Nephron (organoid): Measurements from ENCODE around the gene NAALAD2.
A peak's percentile ranks its signal among the peaks of the same experiment; 100 is the strongest.
"Not testable (repeated sequence)": the region's sequence is repeated elsewhere in the genome, so short reads cannot be mapped to it uniquely, and the experiment has no call there.

Experiments
- H3K27ac Mint-ChIP-seq, 3 experiments: 2 replicates each; pipeline ENCODE4 v1.8.0; 2020; ENCODE audit warnings: mixed read lengths in 3 of 3, mild to moderate bottlenecking in 2 of 3, moderate library complexity in 1 of 3
- H3K27me3 Mint-ChIP-seq: 2 replicates; pipeline ENCODE4 v1.8.0; 2021; ENCODE audit warnings: low read depth, mild to moderate bottlenecking, moderate library complexity, mixed read lengths
- H3K36me3 Mint-ChIP-seq: 2 replicates; pipeline ENCODE4 v1.8.0; 2020; ENCODE audit warnings: low read depth, mixed read lengths
- H3K4me1 Mint-ChIP-seq: 2 replicates; pipeline ENCODE4 v1.8.0; 2020; ENCODE audit warnings: mixed read lengths
- H3K4me3 Mint-ChIP-seq, 3 experiments: 2 replicates each; pipeline ENCODE4 v1.8.0; 2020; ENCODE audit warnings: mild to moderate bottlenecking in 3 of 3, mixed read lengths in 3 of 3, moderate library complexity in 2 of 3
- H3K9me3 Mint-ChIP-seq: 2 replicates; pipeline ENCODE4 v1.8.0; 2020; ENCODE audit warnings: mixed read lengths
- TF ChIP-seq, protein P1 (sequence below), 3 experiments: fragments of 200-600 bp; sonication (generic); IDR thresholded peaks; one replicate each; pipeline ENCODE4 v1.5.0; 2021; ENCODE audit warnings: antibody characterized with exemption in 3 of 3; ENCODE audit not compliant: unreplicated experiment in 3 of 3

NAALAD2 gene

DNA sequence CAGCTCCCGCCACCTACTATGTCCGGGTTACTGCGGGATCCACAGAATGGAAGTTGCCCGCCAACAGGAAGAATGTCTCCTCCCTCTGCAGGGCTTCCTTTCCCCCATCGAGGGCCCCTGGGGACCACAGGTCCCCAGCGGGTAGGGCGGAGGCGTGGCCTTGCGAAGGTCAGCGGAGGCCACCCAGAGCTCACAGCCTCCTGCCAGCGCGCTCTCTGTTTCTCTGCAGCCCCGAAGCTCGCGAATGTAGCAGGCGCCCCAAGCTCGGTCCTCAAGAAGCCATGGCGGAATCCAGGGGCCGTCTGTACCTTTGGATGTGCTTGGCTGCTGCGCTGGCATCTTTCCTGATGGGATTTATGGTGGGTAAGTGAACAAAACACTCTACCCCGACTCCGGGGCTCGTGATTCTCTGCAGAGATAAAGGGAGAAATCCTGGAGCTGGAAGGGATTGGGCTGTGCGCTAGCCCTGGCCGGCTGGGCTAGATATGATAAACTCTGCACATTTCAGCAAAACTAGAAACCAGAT is at the start of gene NAALAD2:
TSS of gene NAALAD2 (plus strand) at position 186 of the 526 bp plus-strand sequence. CDS start at position 282, 96 bp downstream.
- Mint-ChIP-seq H3K9me3 (no peaks in the 10 kb centered on the region), H3K27ac (peak within 1 kb of the TSS; percentile 71 to 87 (median 77)), H3K27me3 (no peaks in the 10 kb centered on the region), H3K4me3 (peak within 1 kb of the TSS; percentile 80 to 88 (median 87)), H3K36me3 (peaks cover 7% of the 10 kb centered on the region), H3K4me1 (peaks cover 22% of the 10 kb centered on the region)
- TF ChIP-seq, protein P1, sequence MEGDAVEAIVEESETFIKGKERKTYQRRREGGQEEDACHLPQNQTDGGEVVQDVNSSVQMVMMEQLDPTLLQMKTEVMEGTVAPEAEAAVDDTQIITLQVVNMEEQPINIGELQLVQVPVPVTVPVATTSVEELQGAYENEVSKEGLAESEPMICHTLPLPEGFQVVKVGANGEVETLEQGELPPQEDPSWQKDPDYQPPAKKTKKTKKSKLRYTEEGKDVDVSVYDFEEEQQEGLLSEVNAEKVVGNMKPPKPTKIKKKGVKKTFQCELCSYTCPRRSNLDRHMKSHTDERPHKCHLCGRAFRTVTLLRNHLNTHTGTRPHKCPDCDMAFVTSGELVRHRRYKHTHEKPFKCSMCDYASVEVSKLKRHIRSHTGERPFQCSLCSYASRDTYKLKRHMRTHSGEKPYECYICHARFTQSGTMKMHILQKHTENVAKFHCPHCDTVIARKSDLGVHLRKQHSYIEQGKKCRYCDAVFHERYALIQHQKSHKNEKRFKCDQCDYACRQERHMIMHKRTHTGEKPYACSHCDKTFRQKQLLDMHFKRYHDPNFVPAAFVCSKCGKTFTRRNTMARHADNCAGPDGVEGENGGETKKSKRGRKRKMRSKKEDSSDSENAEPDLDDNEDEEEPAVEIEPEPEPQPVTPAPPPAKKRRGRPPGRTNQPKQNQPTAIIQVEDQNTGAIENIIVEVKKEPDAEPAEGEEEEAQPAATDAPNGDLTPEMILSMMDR (IDR thresholded peaks at IDR 0.05; ENCODE audit: unreplicated experiment in 3 of 3): no peak

GRCh38 chr11:90085650-90086049 is 48.8 kb upstream of the NAALAD2 start, which contains the start of gene UBTFL1:
TSS of gene UBTFL1 (plus strand) at chr11:90085950. CDS start at chr11:90085950, 0 bp downstream.
- not testable (repeated sequence) for H3K4me1 Mint-ChIP-seq

DNA sequence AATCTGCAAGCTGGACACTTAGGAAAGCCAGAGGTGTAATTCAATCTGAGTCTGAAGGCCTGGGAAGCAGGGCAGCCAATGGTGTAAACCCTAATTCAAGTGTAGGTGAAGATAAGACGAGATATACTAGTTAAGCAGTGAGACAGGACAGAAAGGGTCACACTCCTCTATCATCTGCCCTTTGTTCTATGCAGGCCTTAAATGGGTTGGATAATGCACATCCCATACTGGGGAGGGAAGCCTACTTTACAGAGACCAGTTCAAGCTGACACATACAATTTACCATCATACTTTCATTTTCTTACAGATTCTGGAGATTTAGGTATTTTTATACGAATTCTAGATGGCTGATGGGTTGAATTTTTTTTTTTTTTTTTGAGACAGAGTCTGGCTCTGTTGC is 45.7 kb upstream of the NAALAD2 start:
- H3K4me1 Mint-ChIP-seq, H3K4me3 Mint-ChIP-seq, H3K27me3 Mint-ChIP-seq, H3K27ac Mint-ChIP-seq, H3K9me3 Mint-ChIP-seq, H3K36me3 Mint-ChIP-seq: not testable (repeated sequence)

More at GRCh38 chr11:90085650-90086049, 48.8 kb upstream of the NAALAD2 start, which contains the start of gene UBTFL1:
- not testable (repeated sequence) for H3K9me3 Mint-ChIP-seq, H3K27me3 Mint-ChIP-seq, H3K36me3 Mint-ChIP-seq, H3K27ac Mint-ChIP-seq, H3K4me3 Mint-ChIP-seq

- H3K4me1 Mint-ChIP-seq, H3K27me3 Mint-ChIP-seq, H3K27ac Mint-ChIP-seq, H3K4me3 Mint-ChIP-seq, H3K9me3 Mint-ChIP-seq, H3K36me3 Mint-ChIP-seq: not testable (repeated sequence)
Observed at GRCh38 chr11:90095230-90095924, 39.1 kb upstream of the NAALAD2 start.

GRCh38 chr11:90098261-90098660 is 36.2 kb upstream of the NAALAD2 start:
- H3K27ac Mint-ChIP-seq, H3K27me3 Mint-ChIP-seq, H3K4me1 Mint-ChIP-seq, H3K36me3 Mint-ChIP-seq, H3K4me3 Mint-ChIP-seq, H3K9me3 Mint-ChIP-seq: not testable (repeated sequence)

DNA sequence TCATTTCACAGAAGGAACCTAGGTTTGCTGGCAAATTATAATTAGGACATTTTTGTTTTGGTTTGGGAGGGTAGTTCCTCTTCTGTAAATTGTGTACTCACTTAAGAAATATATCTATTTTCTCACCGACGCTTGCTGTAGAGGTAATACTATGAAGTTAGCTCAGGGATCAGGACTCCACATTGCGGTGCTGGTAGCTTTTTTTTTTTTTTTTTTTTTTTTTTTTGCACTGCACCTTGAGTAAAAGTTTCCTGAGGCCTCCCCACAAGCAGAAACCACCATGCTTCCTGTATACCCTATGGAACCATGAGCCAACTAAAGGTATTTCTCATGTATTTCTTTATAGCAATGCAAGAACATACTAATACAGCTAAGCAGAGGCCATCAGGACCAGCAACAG is 34.0 kb upstream of the NAALAD2 start:
- no peaks in the 10 kb centered on the region for H3K36me3 Mint-ChIP-seq
- no peaks in the 10 kb centered on the region for H3K27me3 Mint-ChIP-seq
- H3K4me1 Mint-ChIP-seq: no peaks in the 10 kb centered on the region
- TF ChIP-seq, protein P1 (IDR thresholded peaks at IDR 0.05; ENCODE audit: unreplicated experiment in 3 of 3): no peak
- no peak overlapping the region for H3K4me3 Mint-ChIP-seq
- H3K27ac Mint-ChIP-seq: no peak overlapping the region
- H3K9me3 Mint-ChIP-seq: peaks cover under 1% of the 10 kb centered on the region

GRCh38 chr11:90113541-90113940 is 20.9 kb upstream of the NAALAD2 start:
- H3K36me3 Mint-ChIP-seq: no peaks in the 10 kb centered on the region
- H3K27me3 Mint-ChIP-seq: peaks cover 3% of the 10 kb centered on the region
- no peak overlapping the region for H3K4me3 Mint-ChIP-seq
- TF ChIP-seq, protein P1 (IDR thresholded peaks at IDR 0.05; ENCODE audit: unreplicated experiment in 3 of 3): peak; percentile 30 to 65 (median 47)
- H3K4me1 Mint-ChIP-seq: no peaks in the 10 kb centered on the region
- H3K27ac Mint-ChIP-seq: no peak overlapping the region
- H3K9me3 Mint-ChIP-seq: no peaks in the 10 kb centered on the region

GRCh38 chr11:90120191-90120590 is 14.3 kb upstream of the NAALAD2 start:
- Mint-ChIP-seq H3K9me3 (no peaks in the 10 kb centered on the region), H3K27me3 (no peaks in the 10 kb centered on the region), H3K4me3 (no peak overlapping the region), H3K36me3 (no peaks in the 10 kb centered on the region), H3K4me1 (no peaks in the 10 kb centered on the region), H3K27ac (no peak overlapping the region)
- TF ChIP-seq, protein P1 (IDR thresholded peaks at IDR 0.05; ENCODE audit: unreplicated experiment in 3 of 3): no peak
